EL (cell line): ENCODE data around the gene WDR75.
A peak's percentile ranks its signal among the peaks of the same experiment; 100 is the strongest.

Experiments
- DNase-seq: peaks from one replicate; pipeline ENCODE4 v3.0.0-alpha.2; 2016

Gene WDR75

DNA sequence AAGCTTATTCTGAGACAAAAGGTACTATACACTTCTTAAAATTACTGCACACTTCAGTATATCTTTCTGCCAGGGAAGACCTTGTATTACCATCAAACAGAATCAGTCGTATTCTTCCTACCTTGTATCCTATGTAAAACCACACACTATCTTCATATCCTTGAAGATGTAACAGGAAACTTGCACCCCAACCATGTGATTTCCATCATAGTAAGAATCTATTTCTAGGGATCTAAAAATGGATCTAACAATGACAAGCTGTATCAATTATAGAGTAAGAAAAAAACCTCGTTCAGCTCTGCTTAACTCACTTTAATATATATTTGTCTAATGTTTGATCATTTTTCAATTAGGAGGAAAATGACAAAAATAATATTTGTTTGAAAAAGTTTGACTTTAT, 60.2 kb downstream of the WDR75 start:
- DNase-seq: no peak

DNA sequence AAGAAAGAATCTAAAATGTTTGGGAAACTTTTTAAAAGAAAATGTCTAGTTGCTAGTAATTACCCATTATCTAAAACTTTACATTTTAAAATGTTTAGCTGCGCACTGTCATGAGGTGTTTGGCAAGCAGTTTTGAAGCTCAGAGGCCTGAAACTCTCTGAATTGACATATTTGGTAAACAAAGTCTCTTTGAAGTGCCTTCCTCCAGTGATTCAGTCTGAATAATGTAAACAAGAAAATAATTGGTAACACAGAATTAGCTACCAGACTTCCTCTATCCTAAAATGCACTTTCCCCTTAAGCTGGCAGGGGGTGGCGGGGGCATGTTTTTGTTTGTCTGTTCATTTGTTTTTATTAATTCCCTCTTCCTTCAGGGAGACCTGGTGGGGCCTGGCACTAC, 61.4 kb downstream of the WDR75 start:
- no peak for DNase-seq

DNA sequence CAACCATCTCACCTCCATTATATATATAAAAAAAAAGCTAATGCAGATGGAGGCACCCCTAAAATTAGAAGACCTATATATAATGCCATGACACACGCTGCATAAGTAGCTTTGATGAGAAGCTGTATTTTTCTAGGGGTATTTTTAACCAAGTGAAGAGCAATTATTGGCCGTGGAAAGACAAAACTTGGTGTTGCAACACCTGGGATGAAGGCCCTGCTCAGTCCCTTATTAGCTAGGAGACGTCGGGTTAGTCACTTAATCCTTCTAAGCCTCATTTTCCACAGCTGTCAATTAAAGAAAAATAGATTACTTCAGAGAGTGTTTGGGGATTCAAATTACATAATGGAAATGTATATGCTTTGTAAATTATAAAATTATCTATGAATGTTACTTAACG, 63.0 kb downstream of the WDR75 start:
- no peak for DNase-seq

DNA sequence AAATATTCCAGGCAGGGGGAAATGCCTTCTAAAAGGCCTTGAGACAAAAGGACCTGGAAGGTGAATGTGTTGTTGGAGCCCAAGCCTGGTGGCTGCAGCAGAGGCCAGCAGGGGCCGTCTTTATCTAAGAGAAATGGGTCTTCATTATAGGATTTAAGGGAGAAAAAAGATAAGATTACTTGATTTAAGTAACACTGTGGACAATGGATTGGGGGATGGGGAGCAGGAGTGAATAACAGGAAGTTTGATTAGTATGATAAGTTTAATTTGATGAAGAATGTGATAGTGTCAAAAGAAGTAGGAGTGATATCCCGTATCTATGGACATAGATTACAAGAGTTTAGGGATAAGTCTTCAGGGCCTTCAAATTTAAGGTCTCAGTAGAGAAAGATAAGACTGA, 64.2 kb downstream of the WDR75 start:
- DNase-seq: no peak

DNA sequence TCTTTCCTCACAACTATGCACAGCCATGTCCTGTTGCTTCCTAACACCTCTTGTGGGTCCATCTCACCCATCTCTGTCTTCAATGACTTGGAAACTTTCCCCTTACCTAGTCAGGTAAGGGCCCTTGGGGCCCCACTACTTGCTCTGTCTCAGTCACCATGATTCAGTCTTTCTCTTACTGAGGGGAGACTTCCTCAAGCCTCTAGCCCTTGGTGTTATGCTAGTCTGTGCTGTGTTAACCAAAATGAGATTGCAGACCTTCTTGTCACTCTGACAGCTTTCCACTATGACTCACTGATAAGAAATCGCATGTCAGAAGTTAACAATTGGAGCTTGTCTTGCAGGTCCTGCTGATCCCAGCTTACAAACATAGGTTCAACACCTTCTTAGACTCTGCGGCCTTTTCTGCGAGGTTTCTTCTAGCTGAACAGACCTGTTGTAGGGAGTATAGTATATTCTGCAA, 65.3 kb downstream of the WDR75 start:
- DNase-seq: no peak

DNA sequence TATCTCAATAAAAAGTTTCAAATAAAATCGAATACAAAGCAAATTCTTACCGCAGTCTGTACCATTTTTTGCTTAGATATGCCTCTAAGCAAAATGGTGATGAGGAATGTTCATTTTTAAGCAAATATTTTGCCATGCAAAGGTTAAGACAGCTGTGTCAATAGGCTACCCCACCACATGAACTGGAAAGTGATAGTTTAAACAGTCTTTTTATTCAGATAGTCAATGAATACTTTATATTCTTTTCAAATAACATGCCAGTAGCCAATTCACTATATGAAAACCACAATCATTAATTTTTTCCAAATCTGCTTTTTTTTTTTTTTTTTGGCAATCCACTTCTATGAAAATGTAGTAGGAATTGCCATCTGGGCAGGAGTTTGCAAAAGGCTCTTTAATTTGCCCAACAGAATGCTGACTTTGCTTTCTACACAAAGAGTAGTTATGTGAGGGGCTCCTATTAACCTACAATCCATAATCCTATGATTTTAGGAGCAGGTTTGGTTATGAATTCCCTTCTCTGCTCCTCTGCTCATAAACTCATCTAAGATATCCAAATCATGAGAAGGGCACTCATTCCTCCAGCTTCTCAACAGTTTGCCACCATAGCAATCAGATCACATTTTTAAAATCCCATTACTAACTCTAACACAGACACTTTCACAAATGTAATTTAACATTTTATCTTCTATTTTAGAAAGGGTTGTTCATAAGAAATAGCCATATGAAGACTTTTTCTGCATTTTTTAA, 70.1 kb downstream of the WDR75 start:
- no peak for DNase-seq

DNA sequence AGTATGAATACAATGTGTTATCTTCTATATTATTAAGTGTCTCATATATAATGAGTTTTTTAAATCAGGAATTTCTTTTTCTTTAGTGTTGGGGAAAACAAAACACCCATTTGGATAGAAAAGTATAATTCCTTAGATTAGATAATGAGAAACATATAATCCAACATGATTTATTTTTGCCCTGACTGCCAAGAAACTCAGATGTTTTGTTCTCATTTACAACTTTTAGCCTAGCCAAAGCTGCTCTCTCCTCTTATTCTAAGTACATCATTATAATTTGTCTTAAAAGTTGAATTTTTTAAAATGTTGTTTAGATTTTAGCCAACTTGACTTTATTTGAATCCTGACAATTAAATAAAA, 70.7 kb downstream of the WDR75 start:
- DNase-seq: no peak

DNA sequence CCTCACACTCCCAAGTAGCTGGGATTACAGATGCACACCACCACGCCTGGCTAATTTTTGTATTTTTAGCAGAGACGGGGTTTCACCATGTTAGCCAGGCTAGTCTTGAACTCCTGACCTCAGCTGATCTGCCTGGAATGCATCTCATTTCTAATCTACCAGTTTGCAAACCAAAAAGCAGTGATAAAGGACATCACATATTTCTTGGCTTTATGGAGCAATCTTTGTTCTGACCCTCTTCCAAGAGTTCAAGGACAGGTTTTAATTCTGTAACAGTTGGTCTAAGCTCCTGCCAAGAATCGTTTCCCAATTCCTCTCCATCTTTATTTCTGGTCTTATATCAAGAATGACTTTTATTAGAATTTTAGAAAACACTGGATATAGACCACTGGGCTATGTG, 71.6 kb downstream of the WDR75 start:
- no peak for DNase-seq

DNA sequence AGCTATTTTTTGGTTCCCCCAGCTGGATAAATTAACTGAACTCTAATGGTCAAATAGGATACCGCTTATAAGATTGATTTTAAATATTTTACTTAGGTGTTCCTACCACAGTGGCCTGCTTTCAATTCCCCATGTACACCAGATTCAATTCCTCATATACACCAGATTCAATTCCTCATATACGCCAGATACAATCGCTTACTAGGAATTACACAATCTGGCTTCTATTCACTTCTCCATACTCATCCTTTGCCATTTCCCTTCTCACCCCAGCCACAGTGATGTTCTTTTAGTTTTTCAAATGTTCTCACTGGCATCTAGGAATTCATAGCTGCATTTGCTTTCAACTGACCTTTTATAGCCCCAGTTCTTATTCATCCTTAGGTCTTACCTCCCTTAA, 72.8 kb downstream of the WDR75 start:
- DNase-seq: no peak

DNA sequence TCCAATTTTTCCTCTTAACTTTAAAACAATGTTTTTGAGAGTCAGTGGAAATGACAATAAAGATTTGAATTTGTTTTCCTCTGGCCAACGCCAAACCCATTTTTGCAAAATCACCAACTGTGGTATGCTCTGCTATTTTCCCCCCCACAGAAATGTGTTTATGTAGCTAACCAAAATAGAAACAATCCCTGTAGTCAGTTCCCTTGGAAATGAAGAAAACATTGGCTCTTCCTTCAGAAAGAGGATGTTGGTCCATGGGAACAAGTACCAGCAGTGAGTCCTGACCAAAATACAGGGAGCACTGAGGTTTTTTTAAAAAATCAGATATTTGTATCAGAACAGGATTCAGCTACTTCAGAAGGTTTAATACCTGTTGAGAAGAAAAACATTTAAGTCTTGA, 74.0 kb downstream of the WDR75 start:
- no peak for DNase-seq

DNA sequence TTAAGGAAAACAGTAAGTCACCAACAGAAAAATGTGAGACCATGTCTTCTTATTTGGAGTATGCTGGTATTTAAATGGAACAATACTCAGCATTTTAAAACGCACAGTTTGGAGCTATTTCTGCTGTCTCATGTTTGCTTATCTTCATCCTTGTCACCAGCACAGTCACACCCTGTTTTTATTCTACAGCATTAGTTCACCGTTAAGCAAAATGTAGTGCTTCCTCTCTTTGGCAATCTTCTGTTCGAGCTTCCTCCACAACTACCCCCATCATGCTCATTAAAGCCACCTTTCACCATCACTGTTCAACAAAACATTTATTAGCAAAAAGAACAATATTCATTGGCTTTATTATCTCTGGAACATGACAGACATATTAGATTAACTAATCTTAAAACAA, 75.3 kb downstream of the WDR75 start:
- DNase-seq: no peak

DNA sequence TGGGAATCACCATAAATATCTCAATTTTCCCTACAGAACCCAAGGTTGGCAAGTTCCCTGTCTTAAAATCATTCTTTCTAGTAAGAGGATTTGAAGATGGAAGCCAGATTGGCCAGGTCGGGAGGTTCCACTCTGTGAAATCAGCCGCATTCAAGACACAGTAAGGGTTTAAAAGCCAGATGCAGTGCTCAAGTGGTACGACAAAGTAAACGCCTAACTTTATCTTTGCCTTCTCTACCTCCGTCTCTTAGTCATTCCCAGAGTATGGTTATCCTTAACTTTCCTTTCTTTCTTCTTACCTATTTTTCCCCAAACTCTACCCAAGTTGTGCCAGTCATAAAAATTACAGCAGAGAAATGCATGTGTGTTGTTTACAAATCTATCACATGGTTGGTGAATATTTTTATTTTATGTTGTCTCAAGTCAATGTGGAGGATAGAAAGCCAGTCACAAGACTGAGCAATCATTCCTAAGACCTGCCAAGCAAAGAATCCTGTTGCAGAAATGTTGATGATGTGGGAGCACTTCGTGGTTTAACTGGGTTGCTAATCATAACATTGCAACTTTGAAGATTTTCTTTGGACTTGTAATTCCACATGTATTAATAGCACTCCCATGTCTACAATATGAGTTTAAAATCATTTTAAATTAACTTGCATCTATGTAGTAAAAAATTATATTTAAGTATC, 76.7 kb downstream of the WDR75 start:
- DNase-seq: peak; percentile 31

DNA sequence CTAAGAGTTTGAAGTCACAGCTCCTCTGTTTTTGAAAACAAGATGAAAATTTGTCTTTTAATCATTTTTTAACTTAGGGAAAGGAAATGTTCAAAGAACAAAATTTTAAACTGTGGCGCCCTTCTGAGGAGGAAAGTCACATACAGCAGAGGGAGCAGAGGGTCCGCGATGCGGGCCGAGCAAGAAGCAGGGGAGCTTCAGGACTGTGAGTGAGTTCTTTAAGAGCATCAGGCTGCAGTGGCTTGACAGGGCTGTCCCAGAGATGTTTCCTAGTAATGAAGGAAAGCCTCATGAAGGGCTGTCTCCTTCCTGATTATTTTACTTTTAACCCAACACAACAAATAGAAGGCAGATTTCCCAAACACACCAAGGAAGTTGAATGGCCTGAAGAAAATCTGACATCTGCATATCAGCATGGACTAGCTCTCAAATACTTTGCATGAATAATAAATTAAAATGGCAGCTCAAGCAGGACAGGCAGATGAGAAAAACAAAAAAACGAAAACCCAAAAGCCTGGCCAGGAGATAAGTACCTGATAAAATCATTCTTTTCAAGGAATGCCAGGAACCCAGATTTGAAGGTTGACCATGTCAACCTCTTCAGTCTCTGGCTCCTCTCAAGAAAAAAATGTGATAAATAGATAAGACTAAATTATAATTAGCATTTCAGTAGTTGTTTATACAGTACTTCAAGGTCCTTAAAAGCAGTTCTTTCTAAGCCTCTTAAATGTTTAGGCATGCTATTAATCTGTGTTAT, 78.5 kb downstream of the WDR75 start:
- no peak for DNase-seq

DNA sequence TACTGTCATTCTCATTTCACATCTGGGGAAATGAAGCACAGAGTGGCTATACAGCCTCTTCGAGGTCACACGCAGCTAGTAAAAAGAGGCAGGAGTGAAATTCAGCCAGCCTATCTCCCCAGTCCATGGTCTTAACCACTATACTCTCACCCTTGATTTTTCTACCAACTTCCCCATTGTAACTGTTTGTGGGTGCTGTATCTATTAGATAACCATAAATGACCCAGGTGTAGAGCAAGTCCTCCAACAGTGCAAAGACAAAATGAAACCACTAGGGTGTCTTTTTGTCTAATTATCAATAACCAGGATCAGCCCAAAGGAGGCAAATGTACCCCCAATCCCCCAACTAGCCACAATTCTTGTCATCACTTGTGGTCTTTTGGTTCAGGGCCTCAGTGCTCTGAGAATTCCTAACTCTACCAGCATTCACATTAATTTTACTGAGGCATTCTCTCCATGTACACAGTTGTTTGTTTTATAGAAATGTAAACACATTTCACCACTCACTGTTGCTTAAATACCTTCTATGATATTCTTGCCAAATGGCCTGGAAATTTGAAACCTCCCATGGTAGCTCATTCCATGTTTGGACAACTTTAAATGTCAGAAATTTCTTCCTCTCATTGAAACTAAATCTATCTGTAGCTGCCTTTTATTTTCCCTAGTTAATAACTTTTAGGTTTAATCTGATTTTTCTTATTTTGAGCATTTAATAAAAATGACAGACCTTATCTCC, 80.6 kb downstream of the WDR75 start:
- no peak for DNase-seq

DNA sequence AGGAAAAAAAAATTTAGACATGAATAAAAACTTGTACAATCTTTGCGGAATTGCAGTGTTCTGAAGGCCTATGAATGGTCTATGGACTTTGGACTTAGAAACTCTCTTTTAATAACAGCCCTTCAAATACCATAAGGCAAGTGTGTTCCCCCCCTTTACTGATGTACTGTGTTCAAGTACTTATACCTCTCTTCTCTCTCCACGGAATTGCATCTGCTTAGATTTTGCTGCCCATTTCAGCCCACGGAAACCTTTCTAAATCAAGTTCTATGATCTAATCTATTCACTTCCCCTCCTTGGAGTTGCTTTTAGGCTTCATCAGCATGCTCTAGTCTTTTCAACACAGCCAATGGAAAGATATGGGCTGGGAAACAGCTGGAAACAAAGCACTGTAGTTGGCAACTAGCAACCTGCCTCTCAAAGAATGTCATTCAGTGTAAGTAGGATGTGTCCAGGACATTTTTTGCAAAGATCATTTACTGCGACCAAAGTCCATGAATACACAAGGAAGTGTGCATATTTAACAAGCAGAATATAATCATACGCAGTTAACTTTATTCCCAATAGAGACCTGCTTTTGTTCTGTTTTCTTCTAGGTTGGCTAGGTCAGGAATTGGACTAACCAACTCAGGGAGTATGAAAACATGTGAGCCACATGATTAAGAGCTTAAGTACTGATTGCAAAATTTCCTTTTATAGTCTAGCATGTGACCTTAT, 81.3 kb downstream of the WDR75 start:
- no peak for DNase-seq

DNA sequence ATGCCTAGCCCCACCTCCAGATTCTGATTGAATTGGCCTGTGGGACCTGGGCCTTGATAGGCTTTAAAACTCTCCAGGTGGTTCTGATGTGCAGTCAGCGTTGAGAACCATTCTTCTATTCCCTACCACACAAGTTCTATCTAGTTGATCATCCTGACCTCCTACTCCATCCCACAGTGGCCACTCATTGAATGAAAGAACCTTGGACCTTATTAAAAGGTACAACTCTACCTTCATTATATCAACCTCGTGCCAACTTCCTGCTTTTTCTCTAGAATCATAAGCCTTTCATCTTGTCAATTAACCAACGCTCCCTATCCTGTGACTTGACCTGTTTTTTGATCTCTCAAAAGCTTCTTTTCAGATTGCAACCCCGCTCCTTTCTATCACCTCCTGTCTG, 83.5 kb downstream of the WDR75 start:
- DNase-seq: no peak
